Breast epithelium (tissue), 3 donors: ENCODE data around the gene FAM204A.

Source experiments
- CTCF ChIP-seq, 3 donors: fragments of 450-650 bp; IDR thresholded peaks; one replicate each; pipeline ENCODE4 v1.5.1; 2016 to 2017; ENCODE audit warnings: antibody characterized with exemption in 3 of 3, mild to moderate bottlenecking in 3 of 3, moderate library complexity in 3 of 3
- POLR2A ChIP-seq: fragments of 450-650 bp; IDR thresholded peaks from one replicate; pipeline ENCODE4 v1.6.1; 2016; ENCODE audit warnings: antibody characterized with exemption, mild to moderate bottlenecking, moderate library complexity
- POLR2AphosphoS5 ChIP-seq, 3 donors: sonication (generic); formaldehyde crosslinking; IDR thresholded peaks; one replicate each; pipeline ENCODE4 v1.6.1; 2017; ENCODE audit warnings: antibody characterized with exemption in 3 of 3

GRCh38 chr10:118307220-118307619 lies 34.9 kb downstream of the FAM204A start:
- TF ChIP-seq POLR2AphosphoS5 (IDR thresholded peaks at IDR 0.05) (no peak), CTCF (IDR thresholded peaks at IDR 0.05) (no peak), POLR2A (no peak)
